NCI-H1694 (cell line): ENCODE measurements around the gene TTC4.
A peak's percentile ranks its signal among the peaks of the same experiment; 100 is the strongest.
"Not testable (repeated sequence)": the region's sequence is repeated elsewhere in the genome, so short reads cannot be mapped to it uniquely, and the experiment has no call there.

Experiments
- DNase-seq: peaks from one replicate; lab custom pipeline; 2025; lab: John Stamatoyannopoulos, UW

Gene TTC4

GRCh38 chr1:54748094-54748835, 32.6 kb downstream of the TTC4 start:
- DNase-seq = no peak

- no peak for DNase-seq
Measured at GRCh38 chr1:54750596-54750995, 34.9 kb downstream of the TTC4 start.

GRCh38 chr1:54751426-54751825, 35.8 kb downstream of the TTC4 start:
- no peak for DNase-seq

GRCh38 chr1:54754045-54754444, 38.4 kb downstream of the TTC4 start:
- DNase-seq = no peak

GRCh38 chr1:54754486-54755285, 39.0 kb downstream of the TTC4 start:
- DNase-seq = no peak

GRCh38 chr1:54757833-54758232, 42.2 kb downstream of the TTC4 start:
- DNase-seq = no peak

- DNase-seq = no peak
Measured at GRCh38 chr1:54758678-54759348, 43.2 kb downstream of the TTC4 start.

- DNase-seq = no peak
Measured at GRCh38 chr1:54763816-54764132, 48.1 kb downstream of the TTC4 start.

- DNase-seq = peak; percentile 99
Measured at GRCh38 chr1:54764133-54764921, 48.7 kb downstream of the TTC4 start, which contains the start of gene PARS2. TSS of gene PARS2 (minus strand) at chr1:54764523. CDS start at chr1:54759161, 5,362 bp downstream.

- DNase-seq = no peak
Measured at GRCh38 chr1:54764922-54765561, 49.4 kb downstream of the TTC4 start.

GRCh38 chr1:54766726-54767125, 51.1 kb downstream of the TTC4 start:
- DNase-seq = no peak

GRCh38 chr1:54767526-54767925, 51.9 kb downstream of the TTC4 start:
- no peak for DNase-seq

GRCh38 chr1:54768093-54768492, 52.4 kb downstream of the TTC4 start:
- DNase-seq = no peak

- no peak for DNase-seq
Measured at GRCh38 chr1:54772951-54773350, 57.3 kb downstream of the TTC4 start.

- DNase-seq = no peak
Measured at GRCh38 chr1:54774820-54775498, 59.3 kb downstream of the TTC4 start.

GRCh38 chr1:54775828-54776721, 60.4 kb downstream of the TTC4 start:
- not testable (repeated sequence) for DNase-seq

GRCh38 chr1:54777011-54777410, 61.4 kb downstream of the TTC4 start:
- DNase-seq = no peak

- DNase-seq = no peak
Measured at GRCh38 chr1:54777431-54777830, 61.8 kb downstream of the TTC4 start.

- DNase-seq = no peak
Measured at GRCh38 chr1:54781023-54781723, 65.5 kb downstream of the TTC4 start.
